Measurements from ENCODE around the gene ZNF222.

DNA sequence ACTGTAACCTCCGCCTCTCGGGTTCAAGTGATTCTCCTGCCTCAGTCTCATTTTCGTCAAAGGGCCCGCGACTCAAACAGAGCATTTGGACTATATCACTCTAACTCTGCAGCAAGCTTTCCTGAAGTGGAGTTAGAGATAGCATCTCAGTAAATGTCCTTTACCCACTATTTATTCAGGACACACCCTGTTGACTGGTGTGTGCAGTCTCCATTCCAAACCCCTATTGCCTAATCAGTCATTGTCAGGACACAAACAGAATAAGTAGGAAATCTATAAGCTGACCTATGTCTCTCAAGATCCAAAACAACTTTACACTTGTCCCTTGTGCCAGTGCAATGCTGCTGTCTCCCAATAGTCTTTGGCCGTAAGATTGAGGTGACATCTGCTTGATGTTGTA lies 1.4 kb downstream of the ZNF222 start:
- TF ChIP-seq, protein P1, sequence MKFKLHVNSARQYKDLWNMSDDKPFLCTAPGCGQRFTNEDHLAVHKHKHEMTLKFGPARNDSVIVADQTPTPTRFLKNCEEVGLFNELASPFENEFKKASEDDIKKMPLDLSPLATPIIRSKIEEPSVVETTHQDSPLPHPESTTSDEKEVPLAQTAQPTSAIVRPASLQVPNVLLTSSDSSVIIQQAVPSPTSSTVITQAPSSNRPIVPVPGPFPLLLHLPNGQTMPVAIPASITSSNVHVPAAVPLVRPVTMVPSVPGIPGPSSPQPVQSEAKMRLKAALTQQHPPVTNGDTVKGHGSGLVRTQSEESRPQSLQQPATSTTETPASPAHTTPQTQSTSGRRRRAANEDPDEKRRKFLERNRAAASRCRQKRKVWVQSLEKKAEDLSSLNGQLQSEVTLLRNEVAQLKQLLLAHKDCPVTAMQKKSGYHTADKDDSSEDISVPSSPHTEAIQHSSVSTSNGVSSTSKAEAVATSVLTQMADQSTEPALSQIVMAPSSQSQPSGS (IDR thresholded peaks at IDR 0.05; ENCODE audit: low read length) = no peak
- TF ChIP-seq, protein P2, sequence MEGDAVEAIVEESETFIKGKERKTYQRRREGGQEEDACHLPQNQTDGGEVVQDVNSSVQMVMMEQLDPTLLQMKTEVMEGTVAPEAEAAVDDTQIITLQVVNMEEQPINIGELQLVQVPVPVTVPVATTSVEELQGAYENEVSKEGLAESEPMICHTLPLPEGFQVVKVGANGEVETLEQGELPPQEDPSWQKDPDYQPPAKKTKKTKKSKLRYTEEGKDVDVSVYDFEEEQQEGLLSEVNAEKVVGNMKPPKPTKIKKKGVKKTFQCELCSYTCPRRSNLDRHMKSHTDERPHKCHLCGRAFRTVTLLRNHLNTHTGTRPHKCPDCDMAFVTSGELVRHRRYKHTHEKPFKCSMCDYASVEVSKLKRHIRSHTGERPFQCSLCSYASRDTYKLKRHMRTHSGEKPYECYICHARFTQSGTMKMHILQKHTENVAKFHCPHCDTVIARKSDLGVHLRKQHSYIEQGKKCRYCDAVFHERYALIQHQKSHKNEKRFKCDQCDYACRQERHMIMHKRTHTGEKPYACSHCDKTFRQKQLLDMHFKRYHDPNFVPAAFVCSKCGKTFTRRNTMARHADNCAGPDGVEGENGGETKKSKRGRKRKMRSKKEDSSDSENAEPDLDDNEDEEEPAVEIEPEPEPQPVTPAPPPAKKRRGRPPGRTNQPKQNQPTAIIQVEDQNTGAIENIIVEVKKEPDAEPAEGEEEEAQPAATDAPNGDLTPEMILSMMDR (IDR thresholded peaks at IDR 0.05; ENCODE audit: control extremely low read depth in 1 of 3, insufficient read depth in 1 of 3, low read depth in 1 of 3, low read length in 3 of 3) = no peak
- TF ChIP-seq BACH1 (IDR thresholded peaks at IDR 0.05; ENCODE audit: low read length) (no peak), RAD21 (IDR thresholded peaks at IDR 0.05 in 1 of 2, conservative IDR thresholded peaks at IDR 0.05 in 1 of 2; ENCODE audit: low read depth in 2 of 2, low read length in 2 of 2) (no peak), POLR2AphosphoS5 (IDR thresholded peaks at IDR 0.05; ENCODE audit: low read depth, low read length) (no peak), JUN (IDR thresholded peaks at IDR 0.05; ENCODE audit: low read depth, low read length) (no peak), POLR2A (IDR thresholded peaks at IDR 0.05; ENCODE audit: control extremely low read depth in 1 of 2, low read depth in 2 of 2, low read length in 2 of 2) (no peak), PHF8 (conservative IDR thresholded peaks at IDR 0.05; ENCODE audit: low read depth, low read length) (no peak), EZH2 (IDR thresholded peaks at IDR 0.05; ENCODE audit: low read depth, low read length, severe bottlenecking) (no peak), GABPA (IDR thresholded peaks at IDR 0.05; ENCODE audit: borderline replicate concordance, insufficient read depth, low read length) (no peak)
- TF ChIP-seq, protein P3, sequence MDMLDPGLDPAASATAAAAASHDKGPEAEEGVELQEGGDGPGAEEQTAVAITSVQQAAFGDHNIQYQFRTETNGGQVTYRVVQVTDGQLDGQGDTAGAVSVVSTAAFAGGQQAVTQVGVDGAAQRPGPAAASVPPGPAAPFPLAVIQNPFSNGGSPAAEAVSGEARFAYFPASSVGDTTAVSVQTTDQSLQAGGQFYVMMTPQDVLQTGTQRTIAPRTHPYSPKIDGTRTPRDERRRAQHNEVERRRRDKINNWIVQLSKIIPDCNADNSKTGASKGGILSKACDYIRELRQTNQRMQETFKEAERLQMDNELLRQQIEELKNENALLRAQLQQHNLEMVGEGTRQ (IDR thresholded peaks at IDR 0.05; ENCODE audit: low read length) = no peak

Measured in H1 (cell line).